GM12878 (cell line): Measurements from ENCODE around the gene PRKN. TPM values are rescaled to one million over a fixed set of nuclear protein-coding genes. Genes with fewer than 3 reads are reported as not detected.

Experiments
- ATAC-seq: fragments of 200-7000 bp; cut with Tn5 transposase; 3 replicates; pipeline ENCODE4 v1.9.1; 2020; ENCODE audit warnings: mild to moderate bottlenecking, moderate library complexity
- BruUV-seq: library from RNA; stranded (reverse); fragments of 400-500 nt; replicated peaks from 2 replicates; lab custom pipeline; 2021; lab: Mats Ljungman, UMichigan
- CTCF ChIA-PET: fragments of 300-600 bp; sonication (Branson Sonifier 250); formaldehyde crosslinking; extraction: SDS; loops from one replicate; lab custom pipeline; 2021; ENCODE audit warnings: inconsistent platforms; lab: Yijun Ruan, JAX
- POLR2A ChIA-PET: fragments of 350-600 bp; formaldehyde crosslinking; extraction: SDS; loops from one replicate; lab custom pipeline; 2021; ENCODE audit warnings: inconsistent platforms; lab: Charles Lee
- RAD21 ChIA-PET: fragments of 300-600 bp; sonication (Branson Sonifier 250); formaldehyde crosslinking; loops from one replicate; lab custom pipeline; 2023; ENCODE audit warnings: antibody characterized with exemption; ENCODE audit not compliant: unreplicated experiment; lab: Charles Lee
- SMC1A ChIA-PET: fragments of 300-600 bp; sonication (Branson Sonifier 250); formaldehyde crosslinking; loops from one replicate; lab custom pipeline; 2023; ENCODE audit not compliant: unreplicated experiment, uncharacterized antibody; lab: Charles Lee
- DNase-seq: peaks from one replicate; pipeline ENCODE4 v3.0.0-alpha.2; 2011; ENCODE audit warnings: low read depth, low spot score
- FAIRE-seq: peaks from 3 replicates; lab custom pipeline; 2011; peaks lifted over from hg19 to GRCh38; lab: Jason Lieb, UNC
- H2AFZ ChIP-seq: 2 replicates; pipeline ENCODE4 v1.6.0; 2011; ENCODE audit warnings: low read depth, low read length, control low read depth; ENCODE audit not compliant: control insufficient read depth
- H3K27ac ChIP-seq: 2 replicates; pipeline ENCODE4 v1.5.1; 2011; ENCODE audit warnings: control low read depth; ENCODE audit not compliant: control insufficient read depth, insufficient read depth
- H3K27me3 ChIP-seq, 2 experiments: replicated peaks in 1 of 2; 2 replicates each; pipeline versions ENCODE4 v1.6.0 to v1.6.1; 2011; ENCODE audit warnings: low read length in 1 of 2; ENCODE audit not compliant: control insufficient read depth in 2 of 2, insufficient read depth in 2 of 2
- H3K36me3 ChIP-seq, 2 experiments: 2 replicates each; pipeline ENCODE4 v1.5.1; 2011; ENCODE audit warnings: low read length in 1 of 2; ENCODE audit not compliant: control insufficient read depth in 2 of 2, insufficient read depth in 2 of 2
- H3K4me1 ChIP-seq: 2 replicates; pipeline ENCODE4 v1.6.1; 2011; ENCODE audit warnings: mild to moderate bottlenecking, low read length, moderate library complexity, mixed read lengths; ENCODE audit not compliant: control insufficient read depth, insufficient read depth
- H3K4me2 ChIP-seq: 2 replicates; pipeline ENCODE4 v1.6.0; 2011; ENCODE audit warnings: control low read depth; ENCODE audit not compliant: control insufficient read depth, insufficient read depth
- H3K4me3 ChIP-seq: fragments of 200-600 bp; sonication (generic); 2 replicates; pipeline ENCODE4 v1.5.1; 2016
- H3K79me2 ChIP-seq: 2 replicates; pipeline ENCODE4 v1.6.0; 2011; ENCODE audit warnings: low read length; ENCODE audit not compliant: control insufficient read depth, insufficient read depth
- H3K9ac ChIP-seq: 2 replicates; pipeline ENCODE4 v1.8.0; 2011; ENCODE audit warnings: low read length, control low read depth, mixed read lengths; ENCODE audit not compliant: control insufficient read depth, insufficient read depth
- H3K9me3 ChIP-seq: replicated peaks from 3 replicates; pipeline ENCODE4 v1.5.1; 2011; ENCODE audit warnings: mild to moderate bottlenecking, low read length; ENCODE audit not compliant: control insufficient read depth, insufficient read depth
- H4K20me1 ChIP-seq: 2 replicates; pipeline ENCODE4 v1.6.0; 2011; ENCODE audit not compliant: control insufficient read depth, insufficient read depth
- ATF7 ChIP-seq: fragments of 450-650 bp; IDR thresholded peaks from 2 replicates; pipeline ENCODE4 v1.6.1; 2016; ENCODE audit warnings: low read depth, mild to moderate bottlenecking
- BHLHE40 ChIP-seq, 2 experiments: fragments of 450-650 bp in 1 of 2; IDR thresholded peaks; 2 replicates each; pipeline ENCODE4 v1.6.1; 2011 to 2017; ENCODE audit warnings: low read depth in 2 of 2, borderline replicate concordance in 1 of 2, improper control_type of control experiment in 1 of 2, low read length in 1 of 2, mild to moderate bottlenecking in 1 of 2
- BMI1 ChIP-seq: fragments of 450-650 bp; IDR thresholded peaks from 2 replicates; pipeline ENCODE4 v1.6.1; 2016; ENCODE audit warnings: mild to moderate bottlenecking, moderate library complexity, borderline replicate concordance
- CBX5 ChIP-seq: sonication (generic); IDR thresholded peaks from 2 replicates; pipeline ENCODE4 v1.6.1; 2016; ENCODE audit warnings: low read depth, moderate library complexity, mild to moderate bottlenecking, inconsistent platforms
- CREB1 ChIP-seq: IDR thresholded peaks from 2 replicates; pipeline ENCODE4 v1.6.1; 2012; ENCODE audit warnings: low read depth, mild to moderate bottlenecking, inconsistent platforms
- FOS ChIP-seq: IDR thresholded peaks from 3 replicates; pipeline ENCODE4 v1.6.1; 2011; ENCODE audit warnings: borderline replicate concordance; ENCODE audit not compliant: insufficient read length; ENCODE audit errors: extremely low read depth
- HCFC1 ChIP-seq: fragments of 150-350 bp; IDR thresholded peaks from 2 replicates; pipeline ENCODE4 v1.6.1; 2014; ENCODE audit warnings: low read length
- IRF3 ChIP-seq: fragments of 450-650 bp; IDR thresholded peaks from 2 replicates; pipeline ENCODE4 v1.6.1; 2014; ENCODE audit warnings: mild to moderate bottlenecking
- KDM1A ChIP-seq: fragments of 200-600 bp; sonication (generic); IDR thresholded peaks from 2 replicates; pipeline ENCODE4 v1.6.1; 2016; ENCODE audit warnings: borderline replicate concordance
- MTA3 ChIP-seq: IDR thresholded peaks from 2 replicates; pipeline ENCODE4 v1.6.1; 2012; ENCODE audit warnings: low read length, inconsistent platforms, borderline replicate concordance
- MXI1 ChIP-seq: fragments of 150-350 bp; IDR thresholded peaks from 2 replicates; pipeline ENCODE4 v1.6.1; 2011; ENCODE audit warnings: low read depth, mild to moderate bottlenecking, inconsistent platforms, low read length, improper control_type of control experiment
- NR2C1 ChIP-seq: fragments of 450-650 bp; IDR thresholded peaks from 2 replicates; pipeline ENCODE4 v1.6.1; 2017; ENCODE audit warnings: antibody characterized with exemption, mild to moderate bottlenecking, moderate library complexity
- NRF1 ChIP-seq: conservative IDR thresholded peaks from 2 replicates; pipeline ENCODE4 v1.6.1; 2011; ENCODE audit warnings: mild to moderate bottlenecking, low read depth, low read length, improper control_type of control experiment
- RAD51 ChIP-seq: fragments of 450-650 bp; IDR thresholded peaks from 2 replicates; pipeline ENCODE4 v1.6.1; 2016; ENCODE audit warnings: moderate library complexity, mild to moderate bottlenecking, inconsistent platforms
- TAF1 ChIP-seq: IDR thresholded peaks from 2 replicates; pipeline ENCODE4 v1.6.1; 2011; ENCODE audit warnings: mild to moderate bottlenecking, low read depth, low read length, borderline replicate concordance
- TCF7 ChIP-seq: IDR thresholded peaks from 2 replicates; pipeline ENCODE4 v1.6.1; 2014; ENCODE audit warnings: antibody characterized with exemption, borderline replicate concordance
- ZBED1 ChIP-seq: IDR thresholded peaks from 2 replicates; pipeline ENCODE4 v1.6.1; 2016; ENCODE audit warnings: borderline replicate concordance
- ZNF274 ChIP-seq: IDR thresholded peaks from one replicate; pipeline ENCODE4 v1.8.0; 2011; ENCODE audit not compliant: insufficient read length, insufficient read depth
- WGBS: methylation state at CpG from one replicate; pipeline ENCODE4 v1.1.6; 2016; ENCODE audit warnings: low lambda C conversion rate; ENCODE audit not compliant: insufficient replicate concordance, insufficient coverage; ENCODE audit errors: missing lambda C conversion rate; 5-methylcytosine and 5-hydroxymethylcytosine counted together
- in situ Hi-C: fragments of 300-500 bp; cut with MboI; formaldehyde crosslinking; loops from 9 replicates; pipeline ENCODE4 v1.14.3; 2018; ENCODE audit warnings: mixed read lengths
- intact Hi-C: fragments of 100-400 bp; cut with micrococcal nuclease; formaldehyde crosslinking; loops from one replicate; pipeline ENCODE4 v1.14.2; 2022; ENCODE audit not compliant: unreplicated experiment
- polyA plus RNA-seq, 11 experiments: library from polyadenylated mRNA; depleted of rRNA in 4 of 11; unstranded in 6 of 11; stranded (reverse) in 5 of 11; fragments of >200 nt; fragmentation: Nextera tagmentation in 4 of 11; fragmentation: Illumina TruSeq in 1 of 11; extraction: Ambion mirVana in 4 of 11; extraction: Trizol in 1 of 11; gene quantifications; 1 replicate in 1 of 11; 2 replicates in 10 of 11; pipeline versions ENCODE4 v1.2.1 to v1.2.3, GENCODE V29; 2011 to 2016; ENCODE audit warnings: inconsistent platforms in 2 of 11, missing spikeins in 2 of 11, low read depth in 1 of 11
- total RNA-seq, 4 experiments: library from RNA; depleted of rRNA in 3 of 4; stranded (reverse); fragments of >200 nt in 3 of 4; fragmentation: Illumina TruSeq in 1 of 4; extraction: Trizol in 1 of 4; gene quantifications; 2 replicates each; pipeline versions ENCODE4 v1.2.1 to v1.2.3, GENCODE V29; 2013 to 2021
- TF ChIP-seq, protein P1 (sequence below): fragments of 450-650 bp; IDR thresholded peaks from 2 replicates; pipeline ENCODE4 v1.6.1; 2016; ENCODE audit warnings: mild to moderate bottlenecking
- TF ChIP-seq, protein P2 (sequence below): fragments of 450-650 bp; IDR thresholded peaks from 2 replicates; pipeline ENCODE4 v1.6.1; 2017; ENCODE audit warnings: antibody characterized with exemption, mild to moderate bottlenecking, moderate library complexity

PRKN gene
- total and polyA plus RNA-seq, 10 of the 15 experiments (the other 5 are each of a cell fraction or from before 2014, with no cell fraction given), result 0.06 to 0.09 TPM; not detected in 8

GRCh38 chr6:162679681-162680080, 47.9 kb downstream of the PRKN start:
- SMC1A ChIA-PET, result no interaction called here
- no peak for TF ChIP-seq KDM1A
- TF ChIP-seq TCF7, result no peak
- TF ChIP-seq HCFC1, result no peak
- TF ChIP-seq ZNF274, result no peak
- TF ChIP-seq TAF1, result no peak
- TF ChIP-seq, protein P1, sequence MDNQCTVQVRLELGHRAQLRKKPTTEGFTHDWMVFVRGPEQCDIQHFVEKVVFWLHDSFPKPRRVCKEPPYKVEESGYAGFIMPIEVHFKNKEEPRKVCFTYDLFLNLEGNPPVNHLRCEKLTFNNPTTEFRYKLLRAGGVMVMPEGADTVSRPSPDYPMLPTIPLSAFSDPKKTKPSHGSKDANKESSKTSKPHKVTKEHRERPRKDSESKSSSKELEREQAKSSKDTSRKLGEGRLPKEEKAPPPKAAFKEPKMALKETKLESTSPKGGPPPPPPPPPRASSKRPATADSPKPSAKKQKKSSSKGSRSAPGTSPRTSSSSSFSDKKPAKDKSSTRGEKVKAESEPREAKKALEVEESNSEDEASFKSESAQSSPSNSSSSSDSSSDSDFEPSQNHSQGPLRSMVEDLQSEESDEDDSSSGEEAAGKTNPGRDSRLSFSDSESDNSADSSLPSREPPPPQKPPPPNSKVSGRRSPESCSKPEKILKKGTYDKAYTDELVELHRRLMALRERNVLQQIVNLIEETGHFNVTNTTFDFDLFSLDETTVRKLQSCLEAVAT, result no peak
- TF ChIP-seq BHLHE40 (IDR thresholded peaks at IDR 0.05; ENCODE audit: borderline replicate concordance in 1 of 2, low read depth in 2 of 2, low read length in 1 of 2), result no peak
- TF ChIP-seq NRF1, result no peak
- TF ChIP-seq CREB1, result no peak
- TF ChIP-seq FOS, result no peak
- no peak for TF ChIP-seq MXI1
- no peak for TF ChIP-seq CBX5
- TF ChIP-seq NR2C1, result no peak
- TF ChIP-seq MTA3, result no peak
- no peak for TF ChIP-seq ZBED1
- no peak for TF ChIP-seq RAD51
- TF ChIP-seq, protein P2, sequence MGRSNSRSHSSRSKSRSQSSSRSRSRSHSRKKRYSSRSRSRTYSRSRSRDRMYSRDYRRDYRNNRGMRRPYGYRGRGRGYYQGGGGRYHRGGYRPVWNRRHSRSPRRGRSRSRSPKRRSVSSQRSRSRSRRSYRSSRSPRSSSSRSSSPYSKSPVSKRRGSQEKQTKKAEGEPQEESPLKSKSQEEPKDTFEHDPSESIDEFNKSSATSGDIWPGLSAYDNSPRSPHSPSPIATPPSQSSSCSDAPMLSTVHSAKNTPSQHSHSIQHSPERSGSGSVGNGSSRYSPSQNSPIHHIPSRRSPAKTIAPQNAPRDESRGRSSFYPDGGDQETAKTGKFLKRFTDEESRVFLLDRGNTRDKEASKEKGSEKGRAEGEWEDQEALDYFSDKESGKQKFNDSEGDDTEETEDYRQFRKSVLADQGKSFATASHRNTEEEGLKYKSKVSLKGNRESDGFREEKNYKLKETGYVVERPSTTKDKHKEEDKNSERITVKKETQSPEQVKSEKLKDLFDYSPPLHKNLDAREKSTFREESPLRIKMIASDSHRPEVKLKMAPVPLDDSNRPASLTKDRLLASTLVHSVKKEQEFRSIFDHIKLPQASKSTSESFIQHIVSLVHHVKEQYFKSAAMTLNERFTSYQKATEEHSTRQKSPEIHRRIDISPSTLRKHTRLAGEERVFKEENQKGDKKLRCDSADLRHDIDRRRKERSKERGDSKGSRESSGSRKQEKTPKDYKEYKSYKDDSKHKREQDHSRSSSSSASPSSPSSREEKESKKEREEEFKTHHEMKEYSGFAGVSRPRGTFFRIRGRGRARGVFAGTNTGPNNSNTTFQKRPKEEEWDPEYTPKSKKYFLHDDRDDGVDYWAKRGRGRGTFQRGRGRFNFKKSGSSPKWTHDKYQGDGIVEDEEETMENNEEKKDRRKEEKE, result no peak
- TF ChIP-seq IRF3, result no peak
- no peak for TF ChIP-seq BMI1
- TF ChIP-seq ATF7, result no peak
- TF ChIP-seq, all 136 proteins: peak for 0
- H3K4me1 ChIP-seq, result no peaks in the 10 kb centered on the region
- no peaks in the 10 kb centered on the region for H3K79me2 ChIP-seq
- H3K9me3 ChIP-seq, result no peaks in the 10 kb centered on the region
- CTCF ChIA-PET, result no interaction called here
- no peaks in the 10 kb centered on the region for H3K36me3 ChIP-seq
- H3K27ac ChIP-seq, result no peak overlapping the region
- no peaks in the 10 kb centered on the region for H3K27me3 ChIP-seq
- BruUV-seq, result no TSS peak
- H4K20me1 ChIP-seq, result no peaks in the 10 kb centered on the region
- RAD21 ChIA-PET, result no interaction called here
- H3K4me3 ChIP-seq, result no peak overlapping the region
- intact Hi-C loops (no loop called here), in situ Hi-C loops (no loop called here)
- 0% methylated on average over 1 of the region's 1 CpG for WGBS
- POLR2A ChIA-PET, result no interaction called here
- H3K4me2 ChIP-seq, result no peak overlapping the region
- ATAC-seq (no peak), FAIRE-seq (no peak), DNase-seq (no peak)
- no peak overlapping the region for H2AFZ ChIP-seq
- no peak overlapping the region for H3K9ac ChIP-seq
